ENCODE data around the gene ZSCAN30. TPM values are rescaled to one million over a fixed set of nuclear protein-coding genes. Genes with fewer than 3 reads are reported as not detected.
"Not testable (repeated sequence)": the region's sequence is repeated elsewhere in the genome, so short reads cannot be mapped to it uniquely, and the experiment has no call there.

The ZSCAN30 gene
- total RNA-seq, 2 experiments from 2014 or later, result 11.3 to 13.1 TPM

- ChIA-PET CTCF (no interaction called here), POLR2A (no interaction called here)
These were observed 47.6 kb downstream of the ZSCAN30 start for GRCh38 chr18:35242426-35242825.

- ChIA-PET CTCF (interaction anchor here (1.2 to 1.4 kb wide), 2 partner anchors 9 to 114 kb away, joined by 3 to 5 read pairs; no protein-coding TSS in a partner anchor), POLR2A (interaction anchor here (1.0 to 2.5 kb wide), 4 partner anchors 25 to 212 kb away, joined by 3 to 6 read pairs (median 4); no protein-coding TSS in a partner anchor)
These were observed 48.6 kb downstream of the ZSCAN30 start for GRCh38 chr18:35241448-35241804.

GRCh38 chr18:35240664-35241447 is 49.2 kb downstream of the ZSCAN30 start, which contains the start of gene ZNF397:
Gene ZNF397, plus strand, starts transcription at chr18:35241034. Its CDS starts 1,437 bp downstream, at chr18:35242471.
- ChIA-PET CTCF (interaction anchor here (0.6 to 1.7 kb wide), 7 partner anchors 9 to 731 kb away, joined by 3 to 6 read pairs (median 4); partner anchors contain the start of genes RMP24 and ZNF24), POLR2A (interaction anchor here (1.0 to 2.5 kb wide), 6 partner anchors 26 to 211 kb away, joined by 3 to 6 read pairs (median 4); partner anchors contain the start of genes ZNF24 and ZSCAN30)

- POLR2A ChIA-PET, result interaction anchor here (1.7 to 2.5 kb wide), 2 partner anchors 105 to 107 kb away, joined by 5 to 6 read pairs; partner anchors contain the start of gene ZNF24
These were observed 50.7 kb downstream of the ZSCAN30 start for GRCh38 chr18:35239314-35239713.

GRCh38 chr18:35236571-35237363 is 53.3 kb downstream of the ZSCAN30 start:
- CTCF ChIA-PET, result interaction anchor here (1.5 kb wide), 1 partner anchor 31 kb away, joined by 3 read pairs; no protein-coding TSS in a partner anchor
- POLR2A ChIA-PET, result interaction anchor here (0.6 kb wide), 1 partner anchor 752 kb away, joined by 3 read pairs; no protein-coding TSS in a partner anchor

More at GRCh38 chr18:35239314-35239713, 50.7 kb downstream of the ZSCAN30 start:
- CTCF ChIA-PET, result interaction anchor here (1.7 kb wide), 1 partner anchor 105 kb away, joined by 4 read pairs; the partner anchor contains the start of gene ZNF24

GRCh38 chr18:35231052-35231451 is 59.0 kb downstream of the ZSCAN30 start:
- CTCF ChIA-PET, result interaction anchor here (1.3 to 2.0 kb wide), 2 partner anchors 124 to 156 kb away, joined by 4 to 8 read pairs; no protein-coding TSS in a partner anchor
- POLR2A ChIA-PET, result no interaction called here

GRCh38 chr18:35227254-35227653 is 62.8 kb downstream of the ZSCAN30 start:
- ChIA-PET POLR2A (no interaction called here), CTCF (interaction anchor here (1.5 kb wide), 1 partner anchor 128 kb away, joined by 3 read pairs; no protein-coding TSS in a partner anchor)

GRCh38 chr18:35223797-35224196 is 66.2 kb downstream of the ZSCAN30 start:
- CTCF ChIA-PET, result no interaction called here
- POLR2A ChIA-PET, result no interaction called here

- ChIA-PET POLR2A (no interaction called here), CTCF (no interaction called here)
These were observed 69.6 kb downstream of the ZSCAN30 start for GRCh38 chr18:35220424-35220823.

GRCh38 chr18:35219331-35219730 is 70.7 kb downstream of the ZSCAN30 start:
- POLR2A ChIA-PET, CTCF ChIA-PET: not testable (repeated sequence)

GRCh38 chr18:35216611-35217010 is 73.4 kb downstream of the ZSCAN30 start:
- CTCF ChIA-PET, POLR2A ChIA-PET: not testable (repeated sequence)

- ChIA-PET POLR2A (no interaction called here), CTCF (interaction anchor here (0.6 kb wide), 1 partner anchor 14 kb away, joined by 3 read pairs; no protein-coding TSS in a partner anchor)
These were observed 75.0 kb downstream of the ZSCAN30 start for GRCh38 chr18:35215026-35215425.

- POLR2A ChIA-PET, CTCF ChIA-PET: not testable (repeated sequence)
These were observed 84.1 kb downstream of the ZSCAN30 start for GRCh38 chr18:35205746-35206458.

GRCh38 chr18:35205199-35205712 is 84.8 kb downstream of the ZSCAN30 start:
- CTCF ChIA-PET, result no interaction called here
- POLR2A ChIA-PET, result no interaction called here

GRCh38 chr18:35203067-35203466 is 87.0 kb downstream of the ZSCAN30 start:
- ChIA-PET CTCF (interaction anchor here (0.7 kb wide), 1 partner anchor 184 kb away, joined by 3 read pairs; no protein-coding TSS in a partner anchor), POLR2A (no interaction called here)

- ChIA-PET POLR2A (no interaction called here), CTCF (interaction anchor here (0.7 kb wide), 1 partner anchor 66 kb away, joined by 3 read pairs; no protein-coding TSS in a partner anchor)
These were observed 88.6 kb downstream of the ZSCAN30 start for GRCh38 chr18:35201256-35201931.

Data from activated CD8-positive, alpha-beta memory T cell treated with anti-CD3 and anti-CD28 coated beads for 36 hours (primary cell).